HCT116 (cell line): Measurements from ENCODE around the gene ARL13B. TPM values are rescaled to one million over a fixed set of nuclear protein-coding genes. Genes with fewer than 3 reads are reported as not detected.

Experiments
- ATAC-seq: fragments of 200-7000 bp; cut with Tn5 transposase; 2 replicates; pipeline ENCODE4 v1.9.1; 2020; ENCODE audit warnings: mild to moderate bottlenecking, moderate library complexity
- BruUV-seq: library from RNA; stranded (reverse); fragments of 400-500 nt; replicated peaks from 2 replicates; lab custom pipeline; 2021; lab: Mats Ljungman, UMichigan
- CTCF ChIA-PET: fragments of 300-600 bp; sonication (Branson Sonifier 250); formaldehyde crosslinking; loops from one replicate; lab custom pipeline; 2021; ENCODE audit warnings: antibody characterized with exemption; lab: Charles Lee
- POLR2A ChIA-PET: fragments of 300-600, 350-600 bp; sonication (Branson Sonifier 250); formaldehyde crosslinking; loops from one replicate; lab custom pipeline; 2021; ENCODE audit warnings: antibody characterized with exemption; lab: Charles Lee
- RAD21 ChIA-PET, 2 experiments: fragments of 300-600 bp; sonication (Branson Sonifier 250); formaldehyde crosslinking; loops; one replicate each; lab custom pipeline; 2023; ENCODE audit warnings: low total read pairs in 2 of 2; ENCODE audit not compliant: uncharacterized antibody in 2 of 2, unreplicated experiment in 2 of 2, low non-redundant PET in 1 of 2; lab: Charles Lee
- DNase-seq: peaks from one replicate; pipeline ENCODE4 v3.0.0-alpha.2; 2010; ENCODE audit warnings: low read depth, low spot score
- H2AFZ ChIP-seq: fragments of 200-600 bp; shearing (Covaris generic), sonication (generic); 2 replicates; pipeline ENCODE4 v1.6.1; 2017; ENCODE audit warnings: low read depth, mixed run types, mixed read lengths, antibody characterized with exemption, low read length; ENCODE audit not compliant: poor library complexity, severe bottlenecking
- H3K27ac ChIP-seq: 2 replicates; pipeline ENCODE4 v1.5.1; 2012; ENCODE audit warnings: low read depth, low read length
- H3K27me3 ChIP-seq: fragments of 200-600 bp; sonication (generic); 2 replicates; pipeline ENCODE4 v1.6.1; 2016; ENCODE audit warnings: mixed run types, low read length, mixed read lengths; ENCODE audit not compliant: insufficient read depth
- H3K36me3 ChIP-seq, 2 experiments: fragments of 200-500 bp in 1 of 2; fragments of 200-600 bp in 1 of 2; sonication (Bioruptor generic) in 1 of 2; sonication (generic) in 1 of 2; 2 replicates each; pipeline versions ENCODE4 v1.5.1 to v1.6.1; 2014 to 2016; ENCODE audit warnings: low read length in 2 of 2, inconsistent platforms in 1 of 2, mixed read lengths in 1 of 2, mixed run types in 1 of 2; ENCODE audit not compliant: insufficient read depth in 2 of 2, control insufficient read depth in 1 of 2
- H3K4me1 ChIP-seq, 2 experiments: fragments of 200-600 bp in 1 of 2; sonication (generic) in 1 of 2; 2 replicates each; pipeline versions ENCODE4 v1.5.1 to v1.6.1; 2012 to 2017; ENCODE audit warnings: low read length in 2 of 2, inconsistent platforms in 1 of 2, mild to moderate bottlenecking in 1 of 2, mixed read lengths in 1 of 2, mixed run types in 1 of 2, moderate library complexity in 1 of 2; ENCODE audit not compliant: insufficient read depth in 2 of 2, control insufficient read depth in 1 of 2
- H3K4me2 ChIP-seq: fragments of 200-600 bp; sonication (generic); 2 replicates; pipeline ENCODE4 v1.6.1; 2017; ENCODE audit warnings: mixed run types, low read length, mixed read lengths
- H3K4me3 ChIP-seq, 2 experiments: fragments of 200-600 bp in 1 of 2; sonication (generic) in 1 of 2; replicated peaks in 1 of 2; 2 replicates each; pipeline ENCODE4 v1.5.1; 2011 to 2016; ENCODE audit warnings: low read length in 2 of 2, control low read depth in 1 of 2, low read depth in 1 of 2, mild to moderate bottlenecking in 1 of 2, mixed read lengths in 1 of 2, mixed run types in 1 of 2
- H3K79me2 ChIP-seq: fragments of 200-600 bp; sonication (generic); 2 replicates; pipeline ENCODE4 v1.6.1; 2017; ENCODE audit warnings: mild to moderate bottlenecking, mixed run types, low read length, moderate library complexity, mixed read lengths; ENCODE audit not compliant: insufficient read depth
- H3K9ac ChIP-seq: fragments of 200-600 bp; sonication (generic); 2 replicates; pipeline ENCODE4 v1.6.1; 2016; ENCODE audit warnings: low read length, mixed read lengths
- H3K9me2 ChIP-seq: fragments of 200-600 bp; sonication (generic), shearing (Covaris generic); 2 replicates; pipeline ENCODE4 v1.6.1; 2017; ENCODE audit warnings: mixed run types, mild to moderate bottlenecking, moderate library complexity; ENCODE audit not compliant: insufficient read depth
- H3K9me3 ChIP-seq, 2 experiments: fragments of 200-500 bp in 1 of 2; fragments of 200-600 bp in 1 of 2; sonication (Bioruptor generic) in 1 of 2; sonication (generic) in 1 of 2; 2 replicates each; pipeline ENCODE4 v1.6.1; 2014 to 2017; ENCODE audit warnings: low read length in 2 of 2, mixed read lengths in 2 of 2, inconsistent platforms in 1 of 2, low read depth in 1 of 2, mild to moderate bottlenecking in 1 of 2, mixed run types in 1 of 2, moderate library complexity in 1 of 2; ENCODE audit not compliant: control insufficient read depth in 1 of 2, insufficient read depth in 1 of 2
- H4K20me1 ChIP-seq: fragments of 200-600 bp; sonication (generic), shearing (Covaris generic); 2 replicates; pipeline ENCODE4 v1.6.1; 2017; ENCODE audit warnings: mixed run types, mild to moderate bottlenecking, moderate library complexity; ENCODE audit not compliant: insufficient read depth
- CTCF ChIP-seq, 3 experiments: fragments of 200-600 bp in 1 of 3; sonication (generic) in 1 of 3; IDR thresholded peaks in 2 of 3; conservative IDR thresholded peaks in 1 of 3; 2 replicates each; pipeline ENCODE4 v1.5.1; 2012 to 2017; ENCODE audit warnings: low read depth in 2 of 3, low read length in 2 of 3, antibody characterized with exemption in 1 of 3, borderline replicate concordance in 1 of 3, control low read depth in 1 of 3, mild to moderate bottlenecking in 1 of 3, mixed read lengths in 1 of 3, mixed run types in 1 of 3, moderate library complexity in 1 of 3; ENCODE audit not compliant: insufficient read depth in 1 of 3
- ELF1 ChIP-seq: IDR thresholded peaks from 2 replicates; pipeline ENCODE4 v1.6.1; 2012; ENCODE audit warnings: low read depth, borderline replicate concordance
- EZH2 ChIP-seq: fragments of 200-600 bp; sonication (generic); IDR thresholded peaks from 2 replicates; pipeline ENCODE4 v1.6.1; 2017; ENCODE audit warnings: antibody characterized with exemption, mixed run types
- FOSL1 ChIP-seq: IDR thresholded peaks from 2 replicates; pipeline ENCODE4 v1.6.1; 2012; ENCODE audit warnings: low read depth
- MAX ChIP-seq: IDR thresholded peaks from 2 replicates; pipeline ENCODE4 v1.6.1; 2012
- POLR2A ChIP-seq: IDR thresholded peaks from 2 replicates; pipeline ENCODE4 v1.7.0; 2011; ENCODE audit warnings: borderline replicate concordance; ENCODE audit not compliant: insufficient read depth, insufficient read length; ENCODE audit errors: extremely low read depth
- POLR2AphosphoS5 ChIP-seq: IDR thresholded peaks from 2 replicates; pipeline ENCODE4 v1.6.1; 2011; ENCODE audit warnings: mild to moderate bottlenecking, low read depth, low read length, moderate library complexity
- RAD21 ChIP-seq: IDR thresholded peaks from 2 replicates; pipeline ENCODE4 v1.6.1; 2012; ENCODE audit warnings: low read depth, mild to moderate bottlenecking
- SIN3A ChIP-seq: IDR thresholded peaks from 2 replicates; pipeline ENCODE4 v1.6.1; 2012; ENCODE audit warnings: low read depth
- SP1 ChIP-seq: IDR thresholded peaks from 2 replicates; pipeline ENCODE4 v1.6.1; 2012; ENCODE audit warnings: low read depth
- SRF ChIP-seq: IDR thresholded peaks from 2 replicates; pipeline ENCODE4 v1.6.1; 2012; ENCODE audit warnings: low read depth
- TCF7L2 ChIP-seq: IDR thresholded peaks from 2 replicates; pipeline ENCODE4 v1.7.0; 2011; ENCODE audit warnings: borderline replicate concordance, inconsistent platforms; ENCODE audit not compliant: insufficient read depth, insufficient read length; ENCODE audit errors: extremely low read depth
- ZFX ChIP-seq: fragments of 450-650 bp; IDR thresholded peaks from 2 replicates; pipeline ENCODE4 v1.6.1; 2017
- intact Hi-C: fragments of 100-400 bp; cut with micrococcal nuclease; formaldehyde crosslinking; loops from 2 replicates; pipeline ENCODE4 v1.10.0; 2022
- total RNA-seq: library from RNA; stranded (reverse); gene quantifications from one replicate; pipeline ENCODE4 v1.2.1, GENCODE V29; 2021; ENCODE audit not compliant: unreplicated experiment
- TF ChIP-seq, protein P1 (sequence below): IDR thresholded peaks from 2 replicates; pipeline ENCODE4 v1.6.1; 2011; ENCODE audit warnings: mild to moderate bottlenecking, low read length, moderate library complexity; ENCODE audit not compliant: insufficient replicate concordance; ENCODE audit errors: extremely low read depth

The ARL13B gene
- total RNA-seq, 1 experiment from 2014 or later: 8.2 TPM

DNA sequence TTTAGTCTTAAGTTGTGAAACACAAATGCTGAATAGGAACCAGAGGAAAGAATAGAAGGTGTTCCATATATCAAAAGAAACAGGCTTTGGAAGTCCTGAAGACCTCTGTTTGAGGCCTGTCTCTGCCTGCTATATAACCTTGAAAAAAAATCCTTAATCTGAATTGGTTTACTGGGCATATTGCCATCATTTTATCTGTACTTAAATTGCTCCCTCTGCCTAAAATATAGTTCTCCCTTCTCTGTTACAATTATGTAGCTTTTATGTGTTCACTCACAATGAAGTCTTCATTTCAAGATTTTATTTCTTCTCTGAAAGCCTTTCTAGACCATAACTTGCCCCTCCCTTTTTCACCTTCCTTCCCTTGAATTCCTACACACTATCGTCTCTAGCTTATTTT lies 21.2 kb downstream of the ARL13B start:
- TF ChIP-seq TCF7L2 (no peak), MAX (no peak), POLR2A (no peak), POLR2AphosphoS5 (no peak), ELF1 (no peak), EZH2 (no peak), RAD21 (no peak), ZFX (no peak)
- POLR2A ChIA-PET: no interaction called here
- Histone ChIP-seq H2AFZ (no peak overlapping the region), H3K4me2 (no peak overlapping the region), H3K9ac (no peak overlapping the region), H3K9me3 (no peaks in the 10 kb centered on the region), H3K36me3 (no peaks in the 10 kb centered on the region), H3K9me2 (no peaks in the 10 kb centered on the region), H3K27me3 (no peaks in the 10 kb centered on the region), H4K20me1 (no peaks in the 10 kb centered on the region), H3K79me2 (no peaks in the 10 kb centered on the region), H3K4me3 (no peak overlapping the region), H3K4me1 (0 out of 4 replicates have a peak, but pooled peaks cover 0 to 2% of the 10 kb centered on the region in 2 experiments), H3K27ac (no peak overlapping the region)
- RAD21 ChIA-PET: interaction anchor here in 1 of 2 experiments (0.7 kb wide), 1 partner anchor 115 kb away, joined by 3 read pairs; no protein-coding TSS in a partner anchor
- intact Hi-C loops: no loop called here
- DNase-seq (no peak), ATAC-seq (no peak)
- no TSS peak for BruUV-seq
- CTCF ChIA-PET: interaction anchor here (1.7 kb wide), 1 partner anchor 9 kb away, joined by 4 read pairs; no protein-coding TSS in a partner anchor

GRCh38 chr3:94001827-94002495 lies 22.0 kb downstream of the ARL13B start:
- Histone ChIP-seq H3K27me3 (no peaks in the 10 kb centered on the region), H3K27ac (no peak overlapping the region), H4K20me1 (no peaks in the 10 kb centered on the region), H3K36me3 (no peaks in the 10 kb centered on the region), H2AFZ (no peak overlapping the region), H3K4me2 (no peak overlapping the region), H3K4me3 (no peak overlapping the region), H3K79me2 (no peaks in the 10 kb centered on the region), H3K9me3 (no peaks in the 10 kb centered on the region), H3K4me1 (0 out of 4 replicates have a peak, but pooled peaks cover 0 to 2% of the 10 kb centered on the region in 2 experiments), H3K9ac (no peak overlapping the region), H3K9me2 (no peaks in the 10 kb centered on the region)
- DNase-seq (no peak), ATAC-seq (no peak)
- ChIA-PET RAD21 (interaction anchor here in 1 of 2 experiments (0.7 kb wide), 1 partner anchor 115 kb away, joined by 3 read pairs; no protein-coding TSS in a partner anchor), CTCF (interaction anchor here (1.3 to 1.7 kb wide), 2 partner anchors 9 to 67 kb away, joined by 4 to 10 read pairs; no protein-coding TSS in a partner anchor), POLR2A (no interaction called here)
- BruUV-seq: no TSS peak
- intact Hi-C loops: no loop called here
- TF ChIP-seq SP1: no peak
- TF ChIP-seq, protein P1, sequence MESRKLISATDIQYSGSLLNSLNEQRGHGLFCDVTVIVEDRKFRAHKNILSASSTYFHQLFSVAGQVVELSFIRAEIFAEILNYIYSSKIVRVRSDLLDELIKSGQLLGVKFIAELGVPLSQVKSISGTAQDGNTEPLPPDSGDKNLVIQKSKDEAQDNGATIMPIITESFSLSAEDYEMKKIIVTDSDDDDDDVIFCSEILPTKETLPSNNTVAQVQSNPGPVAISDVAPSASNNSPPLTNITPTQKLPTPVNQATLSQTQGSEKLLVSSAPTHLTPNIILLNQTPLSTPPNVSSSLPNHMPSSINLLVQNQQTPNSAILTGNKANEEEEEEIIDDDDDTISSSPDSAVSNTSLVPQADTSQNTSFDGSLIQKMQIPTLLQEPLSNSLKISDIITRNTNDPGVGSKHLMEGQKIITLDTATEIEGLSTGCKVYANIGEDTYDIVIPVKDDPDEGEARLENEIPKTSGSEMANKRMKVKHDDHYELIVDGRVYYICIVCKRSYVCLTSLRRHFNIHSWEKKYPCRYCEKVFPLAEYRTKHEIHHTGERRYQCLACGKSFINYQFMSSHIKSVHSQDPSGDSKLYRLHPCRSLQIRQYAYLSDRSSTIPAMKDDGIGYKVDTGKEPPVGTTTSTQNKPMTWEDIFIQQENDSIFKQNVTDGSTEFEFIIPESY: no peak
- TF ChIP-seq EZH2: no peak
- TF ChIP-seq ZFX: no peak
- TF ChIP-seq POLR2A: no peak
- no peak for TF ChIP-seq ELF1
- no peak for TF ChIP-seq SRF
- TF ChIP-seq CTCF (IDR thresholded peaks at IDR 0.05 in 2 of 3, conservative IDR thresholded peaks at IDR 0.05 in 1 of 3; ENCODE audit: borderline replicate concordance in 1 of 3, insufficient read depth in 1 of 3, low read depth in 2 of 3, low read length in 2 of 3): no peak
- TF ChIP-seq SIN3A: no peak
- no peak for TF ChIP-seq FOSL1
